ENCODE results near the gene BRMS1.

Gene BRMS1

GRCh38 chr11:66294626-66295620, 50.0 kb downstream of the BRMS1 start:
- DNase-seq = no peak

- no peak for DNase-seq
Measured at GRCh38 chr11:66293777-66294625, 50.9 kb downstream of the BRMS1 start.

GRCh38 chr11:66293352-66293751, 51.6 kb downstream of the BRMS1 start:
- DNase-seq = no peak

- no peak for DNase-seq
Measured at GRCh38 chr11:66292543-66293332, 52.2 kb downstream of the BRMS1 start.

- no peak for DNase-seq
Measured at GRCh38 chr11:66291706-66292542, 53.0 kb downstream of the BRMS1 start, which contains the start of gene TMEM151A. Gene TMEM151A (plus strand): TSS chr11:66291894. CDS start chr11:66292014, 120 bp downstream.

GRCh38 chr11:66291303-66291705, 53.6 kb downstream of the BRMS1 start:
- no peak for DNase-seq

- DNase-seq = no peak
Measured at GRCh38 chr11:66290330-66290621, 54.6 kb downstream of the BRMS1 start.

- DNase-seq = no peak
Measured at GRCh38 chr11:66289548-66290329, 55.2 kb downstream of the BRMS1 start.

- DNase-seq = peak; percentile 99
Measured at GRCh38 chr11:66288671-66289547, 56.0 kb downstream of the BRMS1 start, which contains the start of gene YIF1A. Gene YIF1A (minus strand): TSS chr11:66289143. CDS start chr11:66288985, 158 bp downstream.

GRCh38 chr11:66287889-66288670, 56.8 kb downstream of the BRMS1 start:
- DNase-seq = no peak

All from NCI-H2081 treated with DMSO at 0.1 percent for 48 hours (cell line).